ENCODE data around the gene SDS. TPM values are rescaled to one million over a fixed set of nuclear protein-coding genes. Genes with fewer than 3 reads are reported as not detected.
A peak's percentile ranks its signal among the peaks of the same experiment; 100 is the strongest.

SDS gene
- polyA plus RNA-seq, 3 donors: 0.89 to 2.3 (median 1.1) TPM

DNA sequence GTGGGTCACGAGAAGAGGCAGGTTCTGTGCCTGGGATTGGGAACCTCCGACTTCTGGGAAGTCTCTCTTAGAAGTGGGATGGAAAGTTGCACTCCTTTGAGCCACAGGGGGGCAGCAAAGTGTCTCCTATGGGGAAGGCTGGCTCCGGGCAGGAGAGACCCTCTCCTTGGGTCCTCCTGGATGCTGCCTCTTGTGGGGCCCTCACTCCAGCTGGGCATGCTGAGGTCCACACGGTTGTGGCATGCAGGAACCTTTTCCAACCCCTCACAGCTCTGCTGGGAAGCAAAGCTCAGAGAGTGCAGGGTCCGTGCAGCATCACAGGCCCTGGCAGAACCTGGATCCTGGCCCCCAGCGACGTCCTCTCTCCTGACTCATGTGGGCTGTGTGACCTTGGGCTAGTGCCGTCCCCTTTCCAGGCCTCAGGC, 35.9 kb upstream of the SDS start:
- Histone ChIP-seq H3K4me2 (replicated peaks; ENCODE audit: extremely low read depth, low read length, poor library complexity, severe bottlenecking) (no peak overlapping the region), H3K27ac (ENCODE audit: low read depth in 1 of 2, low read length in 2 of 2) (no peak overlapping the region), H2AFZ (ENCODE audit: insufficient read depth, low read depth, low read length, poor library complexity, severe bottlenecking) (no peak overlapping the region), H4K20me1 (ENCODE audit: insufficient read depth, low read length) (no peaks in the 10 kb centered on the region), H3K4me1 (ENCODE audit: control insufficient read depth in 1 of 2, insufficient read depth in 2 of 2, low read length in 2 of 2) (no peaks in the 10 kb centered on the region), H3K9me3 (replicated peaks in 1 of 2; ENCODE audit: control insufficient read depth in 1 of 2, insufficient read depth in 1 of 2, low read length in 2 of 2) (no peaks in the 10 kb centered on the region), H3K36me3 (replicated peaks in 1 of 2; ENCODE audit: control insufficient read depth in 1 of 2, insufficient read depth in 2 of 2, low read length in 2 of 2) (no peaks in the 10 kb centered on the region), H3K9ac (ENCODE audit: insufficient read depth, low read length, poor library complexity, severe bottlenecking) (no peak overlapping the region), H3K27me3 (ENCODE audit: control insufficient read depth in 2 of 2, insufficient read depth in 2 of 2, low read length in 2 of 2) (no peaks in the 10 kb centered on the region), H3K4me3 (replicated peaks in 1 of 3; ENCODE audit: low read depth in 2 of 3, low read length in 3 of 3) (no peak overlapping the region), H3K79me2 (ENCODE audit: insufficient read depth, low read length) (no peaks in the 10 kb centered on the region)
- no peak overlapping the region for H3K27ac Mint-ChIP-seq
- no peaks in the 10 kb centered on the region for H3K36me3 Mint-ChIP-seq
- H3K27me3 Mint-ChIP-seq (ENCODE audit: low read depth in 3 of 3): peaks cover 2 to 7% (median 7%) of the 10 kb centered on the region in 3 donors
- TF ChIP-seq, protein P1, sequence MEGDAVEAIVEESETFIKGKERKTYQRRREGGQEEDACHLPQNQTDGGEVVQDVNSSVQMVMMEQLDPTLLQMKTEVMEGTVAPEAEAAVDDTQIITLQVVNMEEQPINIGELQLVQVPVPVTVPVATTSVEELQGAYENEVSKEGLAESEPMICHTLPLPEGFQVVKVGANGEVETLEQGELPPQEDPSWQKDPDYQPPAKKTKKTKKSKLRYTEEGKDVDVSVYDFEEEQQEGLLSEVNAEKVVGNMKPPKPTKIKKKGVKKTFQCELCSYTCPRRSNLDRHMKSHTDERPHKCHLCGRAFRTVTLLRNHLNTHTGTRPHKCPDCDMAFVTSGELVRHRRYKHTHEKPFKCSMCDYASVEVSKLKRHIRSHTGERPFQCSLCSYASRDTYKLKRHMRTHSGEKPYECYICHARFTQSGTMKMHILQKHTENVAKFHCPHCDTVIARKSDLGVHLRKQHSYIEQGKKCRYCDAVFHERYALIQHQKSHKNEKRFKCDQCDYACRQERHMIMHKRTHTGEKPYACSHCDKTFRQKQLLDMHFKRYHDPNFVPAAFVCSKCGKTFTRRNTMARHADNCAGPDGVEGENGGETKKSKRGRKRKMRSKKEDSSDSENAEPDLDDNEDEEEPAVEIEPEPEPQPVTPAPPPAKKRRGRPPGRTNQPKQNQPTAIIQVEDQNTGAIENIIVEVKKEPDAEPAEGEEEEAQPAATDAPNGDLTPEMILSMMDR (IDR thresholded peaks at IDR 0.05): peak; percentile 79
- no peaks in the 10 kb centered on the region for H3K9me3 Mint-ChIP-seq
- DNase-seq: peak in 1 of 3 donors; percentile 11
- intact Hi-C loops (cut with micrococcal nuclease): no loop called here
- WGBS (ENCODE audit: insufficient coverage): 43% methylated on average over 8 of the region's 8 CpGs
- no peaks in the 10 kb centered on the region for H3K4me1 Mint-ChIP-seq
- H3K4me3 Mint-ChIP-seq: peak overlapping the region in 1 of 2 donors; percentile 41

- no peak overlapping the region for H2AFZ ChIP-seq (ENCODE audit: insufficient read depth, low read depth, low read length, poor library complexity, severe bottlenecking)
- H3K36me3 Mint-ChIP-seq: no peaks in the 10 kb centered on the region
- H3K27me3 Mint-ChIP-seq (ENCODE audit: low read depth in 3 of 3): peaks cover 2 to 7% (median 7%) of the 10 kb centered on the region in 3 donors
- H3K9ac ChIP-seq (ENCODE audit: insufficient read depth, low read length, poor library complexity, severe bottlenecking): no peak overlapping the region
- H3K27ac ChIP-seq (ENCODE audit: low read depth in 1 of 2, low read length in 2 of 2): no peak overlapping the region
- DNase-seq: no peak
- intact Hi-C loops (cut with micrococcal nuclease): no loop called here
- TF ChIP-seq, protein P1 (IDR thresholded peaks at IDR 0.05): no peak
- no peaks in the 10 kb centered on the region for H4K20me1 ChIP-seq (ENCODE audit: insufficient read depth, low read length)
- no peak overlapping the region for H3K4me3 Mint-ChIP-seq
- H3K4me3 ChIP-seq (replicated peaks in 1 of 3; ENCODE audit: low read depth in 2 of 3, low read length in 3 of 3): no peak overlapping the region
- no peak overlapping the region for H3K27ac Mint-ChIP-seq
- no peaks in the 10 kb centered on the region for H3K9me3 Mint-ChIP-seq
- H3K36me3 ChIP-seq (replicated peaks in 1 of 2; ENCODE audit: control insufficient read depth in 1 of 2, insufficient read depth in 2 of 2, low read length in 2 of 2): no peaks in the 10 kb centered on the region
- H3K79me2 ChIP-seq (ENCODE audit: insufficient read depth, low read length): no peaks in the 10 kb centered on the region
- H3K4me1 ChIP-seq (ENCODE audit: control insufficient read depth in 1 of 2, insufficient read depth in 2 of 2, low read length in 2 of 2): no peaks in the 10 kb centered on the region
- H3K4me1 Mint-ChIP-seq: no peaks in the 10 kb centered on the region
- no peak overlapping the region for H3K4me2 ChIP-seq (replicated peaks; ENCODE audit: extremely low read depth, low read length, poor library complexity, severe bottlenecking)
- WGBS (ENCODE audit: insufficient coverage): 69% methylated on average over 2 of the region's 4 CpGs
- H3K27me3 ChIP-seq (ENCODE audit: control insufficient read depth in 2 of 2, insufficient read depth in 2 of 2, low read length in 2 of 2): no peaks in the 10 kb centered on the region
- H3K9me3 ChIP-seq (replicated peaks in 1 of 2; ENCODE audit: control insufficient read depth in 1 of 2, insufficient read depth in 1 of 2, low read length in 2 of 2): no peaks in the 10 kb centered on the region
Observed at GRCh38 chr12:113439301-113439597, 35.6 kb upstream of the SDS start.

All from CD14-positive monocyte (primary cell).